Cerebellar cortex (tissue), 1 donor: ENCODE measurements around the gene TTYH1.

Experiments used
- DNase-seq: peaks from one replicate; pipeline ENCODE4 v3.0.0-alpha.2; 2015; ENCODE audit warnings: low spot score

TTYH1 gene

DNA sequence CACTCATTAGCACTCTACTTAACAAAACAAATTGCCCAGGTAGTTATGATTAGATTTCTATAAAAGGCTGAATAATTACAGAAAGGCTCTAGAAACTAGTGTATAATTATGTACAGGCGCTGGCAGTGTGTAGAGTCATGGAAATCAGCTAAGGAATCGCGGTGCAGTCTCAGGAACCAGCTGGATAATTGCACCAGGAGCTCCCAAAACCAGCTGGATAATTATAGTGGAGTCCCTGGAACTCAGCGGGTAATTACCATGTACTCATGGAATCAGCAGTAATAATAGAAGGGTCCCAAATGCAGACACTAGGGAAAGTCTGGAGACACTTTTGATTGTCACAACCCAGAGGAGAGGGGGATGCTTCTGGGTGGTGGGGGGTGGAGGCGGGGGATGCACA lies 23.2 kb upstream of the TTYH1 start:
- DNase-seq, result no peak

DNA sequence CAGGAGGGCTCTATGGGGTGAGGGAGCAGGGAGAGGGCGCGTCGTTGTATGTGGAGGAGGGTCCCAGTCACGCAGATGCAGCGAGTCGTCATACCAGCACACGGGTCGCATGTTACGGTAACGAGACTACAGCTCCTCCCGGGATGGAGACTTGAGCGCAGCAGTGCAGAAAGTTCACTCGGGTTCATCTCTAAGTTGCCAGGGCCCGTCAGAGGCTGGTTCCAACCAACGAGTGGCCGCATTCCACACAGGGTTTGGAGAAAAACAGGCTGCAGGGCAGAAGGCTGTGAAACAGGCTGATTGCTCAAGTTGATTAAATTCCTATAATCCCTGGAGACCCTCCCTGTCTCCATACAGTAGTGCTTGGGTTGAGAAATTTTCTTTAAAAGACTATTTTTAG lies 21.9 kb upstream of the TTYH1 start:
- no peak for DNase-seq

DNA sequence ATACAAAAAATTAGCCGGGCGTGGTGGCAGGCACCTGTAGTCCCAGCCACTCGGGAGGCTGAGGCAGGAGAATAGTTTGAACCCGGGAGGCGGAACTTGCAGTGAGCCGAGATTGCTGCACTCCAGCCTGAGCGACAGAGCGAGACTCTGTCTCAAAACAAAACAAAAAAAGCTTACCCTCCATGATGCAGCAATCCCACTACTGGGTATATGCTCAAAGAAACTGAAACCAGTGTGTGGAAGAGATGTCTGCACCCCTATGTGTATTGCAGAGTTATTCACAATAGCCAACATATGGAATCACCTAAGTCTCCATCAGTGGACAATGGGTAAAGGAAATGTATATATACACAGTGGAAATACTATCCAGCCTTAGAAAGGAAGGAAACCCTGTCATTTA lies 19.6 kb upstream of the TTYH1 start:
- no peak for DNase-seq

DNA sequence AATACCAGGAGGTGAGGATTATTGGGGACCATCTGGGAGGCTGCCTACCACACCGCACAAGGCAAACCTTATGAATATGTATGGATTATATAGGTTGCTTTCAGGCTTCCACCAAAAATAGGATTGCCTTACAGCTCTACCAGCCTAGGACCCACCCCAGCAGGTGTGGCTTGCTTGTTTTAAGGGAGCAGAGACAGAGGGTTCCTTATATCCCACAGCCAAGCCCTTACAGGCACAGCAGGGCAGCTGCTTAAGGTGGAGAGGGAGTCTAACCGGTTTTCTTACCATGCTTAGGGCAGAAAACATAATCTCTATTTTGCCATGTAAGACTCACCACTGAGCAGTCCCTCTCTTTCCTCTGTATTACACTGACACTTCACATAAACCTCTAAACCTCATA lies 16.1 kb upstream of the TTYH1 start:
- no peak for DNase-seq

DNA sequence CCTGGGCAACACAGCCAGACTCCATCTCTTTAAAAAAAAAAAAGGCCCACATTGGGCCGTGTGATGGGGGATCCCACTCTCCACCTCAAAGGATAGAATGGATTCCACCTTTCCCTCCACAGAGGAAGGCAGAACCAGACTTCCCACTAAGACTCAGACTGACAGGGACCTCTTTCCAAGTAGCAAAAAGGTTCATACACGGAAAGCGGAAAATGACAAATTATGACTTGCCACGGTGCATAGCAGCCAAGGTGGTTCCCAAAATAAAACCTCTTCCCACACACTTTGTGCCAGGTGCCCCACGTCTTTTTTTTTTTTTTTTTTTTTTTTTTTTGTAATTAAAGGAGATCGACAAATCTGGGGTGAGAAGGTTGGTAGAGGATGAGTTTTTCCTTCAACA lies 14.4 kb upstream of the TTYH1 start:
- DNase-seq, result no peak

DNA sequence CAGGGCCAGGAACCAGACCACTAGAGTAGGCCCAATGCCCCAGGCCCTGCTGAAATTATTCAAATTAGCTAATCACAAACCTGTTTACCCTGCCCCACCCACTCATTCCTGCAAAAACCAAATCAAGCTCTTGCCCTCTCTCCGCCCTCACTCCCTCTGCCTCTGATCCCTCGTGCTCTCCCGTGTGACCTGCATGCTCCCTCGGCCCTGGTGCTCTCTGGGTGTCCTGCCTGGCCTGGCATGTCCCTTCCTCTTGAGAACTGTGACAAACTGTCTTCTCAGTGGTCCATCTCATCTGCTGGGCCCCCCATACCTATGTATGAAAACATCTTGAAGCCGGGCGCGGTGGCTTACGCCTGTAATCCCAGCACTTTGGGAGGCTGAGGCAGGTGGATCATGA lies 12.2 kb upstream of the TTYH1 start:
- DNase-seq, result no peak

DNA sequence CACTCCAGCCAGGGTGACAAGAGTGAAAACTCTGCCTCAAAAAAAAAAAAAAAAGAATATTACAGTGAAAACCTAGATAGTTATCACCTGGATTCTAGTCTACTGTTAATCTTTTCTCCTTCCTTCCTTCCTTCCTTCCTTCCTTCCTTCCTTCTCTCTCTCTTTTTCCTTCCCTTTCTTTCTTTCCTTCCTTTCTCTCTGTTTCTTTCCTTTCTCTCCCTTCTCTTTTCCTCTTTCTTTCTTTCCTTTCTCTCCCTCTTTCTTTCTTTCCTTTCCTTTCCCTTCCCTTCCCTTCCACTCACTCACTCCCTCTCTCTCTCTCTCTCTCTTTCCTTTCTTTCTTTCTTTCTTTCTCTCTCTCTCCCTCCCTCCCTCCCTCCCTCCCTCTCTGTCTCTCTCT lies 9.6 kb upstream of the TTYH1 start:
- no peak for DNase-seq

DNA sequence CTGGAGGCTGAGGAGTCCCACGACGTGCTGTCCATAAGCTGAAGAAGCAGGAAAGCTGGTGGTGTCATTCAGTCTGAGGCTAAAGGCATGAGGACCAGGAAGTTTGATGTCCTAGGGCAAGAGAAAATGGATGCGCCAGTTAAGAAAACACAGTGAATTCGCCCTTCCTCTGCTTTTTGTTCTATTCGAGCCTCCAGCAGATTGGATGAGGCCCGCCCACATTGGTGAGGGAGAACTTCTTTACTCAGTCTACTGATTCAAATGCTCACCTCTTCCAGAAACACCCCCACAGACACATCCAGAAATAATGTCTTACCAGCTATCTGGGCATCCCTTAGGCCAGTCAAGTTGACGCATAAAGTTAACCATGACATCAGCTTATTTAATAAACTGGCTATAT lies 7.5 kb upstream of the TTYH1 start:
- no peak for DNase-seq

DNA sequence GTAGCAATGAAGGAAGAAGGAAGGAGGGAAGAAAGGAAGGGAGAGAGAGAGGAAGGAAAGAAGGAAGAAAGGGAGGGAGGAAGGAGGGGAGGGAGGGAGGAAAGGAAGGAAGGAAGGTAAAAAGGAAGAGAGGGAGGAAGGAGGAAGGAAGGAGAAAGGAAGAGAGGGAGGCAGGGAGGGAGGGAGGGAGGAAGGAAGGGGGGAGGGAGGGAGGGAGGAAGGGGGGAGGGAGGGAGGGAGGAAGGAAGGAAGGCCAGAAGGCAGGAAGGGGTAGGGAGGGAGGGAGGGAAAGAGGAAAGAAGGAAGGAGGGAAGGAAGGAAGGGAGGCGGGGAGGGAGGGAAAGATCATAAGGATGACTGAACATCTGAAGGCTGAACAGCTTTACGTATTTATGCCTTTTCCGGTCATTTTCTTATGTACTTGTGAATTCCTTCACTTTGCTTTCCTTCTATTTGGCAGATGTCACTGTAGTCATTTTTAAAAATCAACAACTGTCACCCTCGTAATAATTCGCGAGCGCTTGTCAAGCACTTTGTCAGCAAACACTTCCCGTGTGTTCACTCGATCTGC lies 6.7 kb upstream of the TTYH1 start:
- DNase-seq, result no peak

DNA sequence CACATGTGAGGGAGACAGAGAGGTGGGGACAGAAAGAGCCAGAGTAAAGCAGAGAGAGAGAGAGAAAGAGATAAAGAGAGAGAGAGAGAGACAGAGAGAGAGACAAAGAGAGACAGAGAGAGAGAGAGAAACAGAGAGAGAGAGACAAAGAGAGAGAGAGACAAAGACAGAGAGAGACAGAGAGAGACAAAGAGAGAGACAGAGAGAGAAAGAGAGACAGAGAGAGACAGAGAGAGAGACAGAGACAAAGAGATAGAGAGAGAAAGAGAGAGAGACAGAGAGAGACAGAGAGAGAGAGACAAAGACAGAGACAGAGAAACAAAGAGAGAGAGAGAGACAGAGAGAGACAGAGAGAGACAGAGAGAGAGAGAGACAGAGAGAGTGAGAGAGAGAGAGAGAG lies 4.2 kb upstream of the TTYH1 start:
- no peak for DNase-seq

DNA sequence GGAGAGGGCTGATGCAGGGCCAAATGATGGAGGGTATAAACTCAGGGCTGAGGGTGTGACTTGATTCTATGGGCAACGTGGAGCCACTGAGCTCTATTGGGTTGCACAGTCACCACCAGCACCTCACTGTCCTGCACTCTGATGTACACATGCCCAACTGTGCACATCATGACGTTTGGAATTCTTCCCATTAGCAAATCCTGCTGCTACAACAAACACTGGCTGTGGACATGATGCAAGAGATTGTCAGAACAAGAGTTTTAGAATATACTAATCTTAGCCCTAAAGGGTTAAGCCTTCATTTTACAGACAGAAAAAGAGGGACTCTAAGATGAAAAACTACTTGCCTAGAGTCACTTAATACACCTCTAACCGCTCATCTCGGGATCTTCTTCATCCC lies 2.4 kb upstream of the TTYH1 start:
- no peak for DNase-seq

DNA sequence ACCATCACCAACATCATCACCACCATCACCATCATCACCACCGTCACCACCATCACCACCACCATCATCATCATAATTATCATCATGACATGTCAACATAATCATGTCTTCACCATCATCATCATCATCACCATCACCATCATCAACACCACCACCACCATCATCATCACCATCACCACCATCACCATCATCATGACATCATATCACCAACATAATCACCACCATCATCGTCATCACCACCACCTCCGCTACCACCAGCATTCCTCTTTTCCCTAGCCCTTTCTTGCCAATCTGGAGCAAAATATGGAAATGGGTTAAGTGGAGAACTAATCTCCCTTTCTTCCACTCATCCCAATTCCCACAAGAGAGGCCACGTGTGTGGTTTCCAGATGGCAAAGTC lies 1.1 kb upstream of the TTYH1 start:
- DNase-seq, result no peak

DNA sequence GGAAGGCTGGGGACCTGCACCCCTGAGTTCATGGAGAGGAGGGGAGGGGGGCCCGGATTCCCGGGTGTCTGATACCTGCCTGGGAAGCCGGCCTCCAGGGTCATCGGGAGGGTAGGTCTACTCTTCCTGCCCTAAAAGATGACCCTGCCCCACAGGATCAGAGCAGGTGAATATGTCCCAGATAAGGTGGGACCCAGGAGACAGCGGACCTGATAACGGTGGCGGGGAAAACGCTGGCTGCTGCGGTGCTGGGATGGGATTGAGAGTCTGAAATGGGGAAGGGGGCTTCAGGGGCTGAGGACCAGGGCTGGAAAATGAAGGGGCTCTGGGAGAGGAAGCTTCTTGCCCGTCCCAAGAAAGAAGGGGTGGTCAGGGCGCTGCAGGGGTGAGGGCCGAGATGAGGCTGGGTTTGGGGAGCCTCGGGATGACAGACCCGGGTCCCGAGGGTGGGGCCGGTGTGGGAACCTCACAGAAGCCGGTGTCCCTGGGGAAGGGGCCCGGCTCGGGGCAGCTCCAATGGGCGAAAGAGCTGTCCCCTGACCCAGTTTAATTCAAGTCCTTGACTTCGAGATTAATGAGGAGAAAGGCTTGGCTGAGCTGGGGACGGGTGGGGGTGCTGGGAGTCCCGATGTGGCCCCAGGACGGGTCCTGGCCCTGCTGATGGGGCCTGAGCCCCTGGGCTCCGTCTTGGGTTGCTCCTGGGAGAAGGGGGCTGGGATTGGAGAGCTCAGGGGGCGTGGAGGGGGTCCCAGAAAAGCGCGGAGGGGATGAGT lies 823 bp downstream of the TTYH1 start:
- no peak for DNase-seq

DNA sequence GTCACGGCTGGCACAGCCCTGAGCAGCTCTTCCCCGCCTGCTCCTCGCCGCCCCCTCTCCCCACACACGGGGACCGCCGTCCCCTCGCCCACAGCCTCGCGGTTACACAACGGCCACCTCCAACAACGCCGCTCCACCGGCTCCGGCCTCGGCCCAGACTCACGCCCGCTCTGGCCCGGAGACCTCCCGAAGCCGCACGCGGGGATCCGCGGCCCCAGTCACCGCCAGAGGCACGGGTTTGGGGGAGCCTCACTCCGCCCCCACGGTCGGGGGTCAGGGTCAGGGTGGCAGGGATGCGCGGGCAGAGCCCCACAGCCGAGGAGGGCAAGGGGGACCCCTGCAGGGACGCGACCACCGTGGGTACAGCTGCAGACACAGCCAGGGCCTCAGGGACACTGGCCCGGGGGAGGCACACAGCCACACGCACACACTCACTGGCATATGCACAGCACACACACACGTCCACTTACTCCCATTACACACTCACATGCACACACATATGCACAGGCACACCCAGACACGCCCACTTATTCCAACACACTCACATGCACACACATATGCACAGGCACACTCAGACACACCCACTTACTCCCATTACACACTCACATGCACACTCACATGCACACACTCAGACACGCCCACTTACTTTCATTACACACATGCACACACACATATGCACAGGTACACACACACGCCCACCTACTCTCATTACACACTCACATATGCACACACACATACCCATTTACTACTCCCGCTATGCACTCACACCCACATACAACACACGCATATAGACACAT lies 1.6 kb downstream of the TTYH1 start:
- no peak for DNase-seq

DNA sequence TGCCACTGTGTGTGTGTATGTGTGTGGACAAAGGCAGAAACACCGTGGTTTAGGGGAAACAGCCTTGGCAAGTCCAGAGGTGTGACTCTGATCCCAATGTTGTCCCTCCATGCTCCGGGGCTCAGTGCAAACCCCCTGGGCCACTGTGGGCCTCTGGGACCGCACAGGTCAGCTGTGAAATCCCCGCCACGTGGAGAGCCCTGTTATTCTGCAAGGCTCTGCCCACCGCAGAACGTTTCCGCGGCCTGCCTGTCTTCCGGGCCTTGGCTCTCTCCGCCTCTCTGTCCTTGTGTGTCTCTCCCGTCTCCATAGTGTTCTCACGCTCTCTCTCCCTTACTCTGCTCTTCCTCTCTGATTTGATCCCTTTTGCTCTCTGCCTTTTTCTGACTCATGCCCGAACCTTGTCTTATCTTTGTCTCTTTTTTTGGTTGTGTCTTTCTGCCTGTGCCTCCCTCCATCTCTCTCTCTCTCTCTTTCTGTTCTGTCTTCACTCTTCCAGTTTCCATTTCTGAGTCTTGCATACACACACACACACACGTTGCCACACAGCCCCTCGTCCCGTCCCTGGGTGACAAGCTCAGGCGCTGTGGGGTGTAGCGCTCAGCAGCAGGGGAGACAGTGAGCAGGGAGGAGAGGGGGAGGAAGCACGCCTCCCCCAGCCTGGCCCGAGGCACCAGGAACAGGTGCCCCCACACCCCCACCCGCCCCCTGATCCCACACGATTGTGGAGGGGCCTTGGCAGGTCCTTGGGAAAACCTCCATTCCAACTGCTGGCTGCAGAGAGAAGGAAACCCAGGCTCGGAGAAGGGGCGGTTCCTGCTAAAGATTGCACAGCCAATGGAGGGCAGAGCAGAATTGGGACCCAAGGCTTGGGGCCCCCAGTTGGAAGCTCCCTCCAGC lies 3.0 kb downstream of the TTYH1 start:
- no peak for DNase-seq

DNA sequence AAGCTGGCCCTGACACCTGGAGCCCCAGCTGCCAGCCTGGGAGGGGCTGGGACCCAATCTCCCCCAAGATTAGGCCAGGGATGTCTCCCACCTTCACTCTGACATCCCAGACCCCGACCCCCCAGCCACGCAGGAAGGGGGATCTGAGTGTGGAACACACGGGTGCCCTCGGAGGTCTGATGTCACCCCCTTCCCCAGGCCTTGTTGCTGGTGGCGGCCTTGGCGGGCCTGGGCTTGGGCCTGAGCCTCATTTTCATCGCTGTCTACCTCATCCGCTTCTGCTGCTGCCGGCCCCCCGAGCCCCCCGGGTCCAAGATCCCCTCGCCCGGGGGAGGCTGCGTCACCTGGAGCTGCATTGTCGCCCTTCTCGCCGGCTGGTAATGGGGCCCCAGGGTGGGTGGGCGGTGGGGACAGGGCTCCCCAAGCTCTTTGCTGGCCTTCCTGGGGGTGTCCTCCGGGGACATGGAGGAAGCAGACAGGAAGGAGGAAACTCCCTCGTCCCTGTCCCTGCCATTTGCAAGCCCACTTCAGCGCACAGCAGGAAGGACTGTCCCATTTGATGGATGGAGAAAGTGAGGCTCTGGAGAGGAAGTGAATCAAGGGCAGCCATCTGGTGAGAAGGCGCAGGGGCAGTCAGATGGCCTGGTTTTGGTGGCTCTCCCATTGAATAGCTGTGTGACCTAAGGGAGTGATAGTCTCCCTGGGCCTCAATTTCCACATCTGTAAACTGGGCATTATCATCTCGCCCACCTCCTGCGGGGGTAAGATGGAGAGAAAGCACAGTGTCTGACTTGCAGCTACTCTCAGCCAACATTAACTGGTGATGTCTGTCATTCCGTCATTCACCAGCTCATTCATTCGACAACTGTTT lies 3.9 kb downstream of the TTYH1 start:
- DNase-seq, result no peak

DNA sequence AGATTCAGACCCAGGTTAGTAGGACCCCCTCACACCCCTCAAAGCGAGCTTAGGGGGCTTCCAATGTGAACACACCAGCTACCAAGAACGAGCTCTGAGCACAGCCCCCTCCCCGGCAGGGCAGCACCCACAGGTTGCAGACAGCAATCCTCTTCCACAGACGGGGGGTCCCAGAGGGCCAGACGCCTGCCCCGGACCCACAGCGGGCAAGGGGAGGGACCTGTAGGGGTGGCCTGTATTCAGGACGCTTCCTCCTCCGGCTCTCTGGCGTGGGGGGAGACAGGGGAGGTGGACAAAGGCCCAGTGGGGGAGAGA lies 4.8 kb downstream of the TTYH1 start:
- DNase-seq, result no peak

DNA sequence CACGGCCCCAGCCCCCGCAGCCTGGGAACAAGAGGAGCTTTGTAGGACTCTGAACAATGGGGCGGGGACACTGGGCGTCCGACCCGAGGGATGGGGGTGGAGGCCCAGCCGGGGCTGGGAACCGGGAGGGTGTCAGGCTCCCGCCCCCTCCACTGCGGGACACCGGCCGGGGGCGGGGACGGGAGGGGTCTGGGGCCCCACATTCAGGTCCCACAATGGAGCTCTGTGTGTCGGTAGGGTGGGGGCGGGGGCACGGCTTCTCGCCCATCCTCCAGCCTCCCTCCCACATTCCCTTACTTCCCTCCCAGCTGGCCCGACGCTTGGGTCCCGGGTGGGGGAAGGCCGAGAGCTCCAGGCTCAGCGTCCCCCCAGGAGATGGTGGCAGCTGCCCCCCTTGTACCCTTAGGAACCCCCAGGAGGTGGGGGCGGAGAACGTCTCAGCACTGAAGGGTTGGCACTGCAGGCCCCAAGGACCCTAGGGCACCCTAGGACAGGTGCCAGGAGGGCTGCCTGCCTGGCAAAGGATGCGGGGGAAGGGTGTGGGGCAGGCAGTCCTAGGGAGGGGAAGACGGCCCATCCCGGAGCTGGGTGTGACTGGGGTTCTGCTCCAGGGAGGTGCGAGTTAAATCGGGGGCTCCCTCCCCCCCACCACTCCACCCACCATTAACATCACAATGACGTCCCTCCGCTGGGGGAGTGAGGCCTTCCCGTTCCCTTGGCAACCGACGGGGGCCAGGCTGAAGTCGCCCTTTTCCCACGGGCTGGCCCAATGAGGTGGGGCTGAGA lies 5.3 kb downstream of the TTYH1 start:
- peak; percentile 43 for DNase-seq

DNA sequence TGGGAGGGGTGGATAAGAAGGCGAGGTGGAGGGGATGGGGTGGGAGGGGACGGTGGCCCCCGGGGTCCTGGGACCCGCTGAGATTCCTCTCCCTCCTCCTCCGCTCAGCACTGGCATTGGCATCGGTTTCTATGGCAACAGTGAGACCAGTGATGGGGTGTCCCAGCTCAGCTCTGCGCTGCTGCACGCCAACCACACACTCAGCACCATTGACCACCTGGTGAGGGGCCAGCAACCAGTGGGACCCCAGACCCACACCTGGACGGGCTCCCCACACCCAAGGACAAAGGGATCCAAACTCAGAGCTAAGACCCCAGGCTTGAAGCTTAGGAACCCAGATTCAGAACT lies 5.9 kb downstream of the TTYH1 start:
- no peak for DNase-seq

DNA sequence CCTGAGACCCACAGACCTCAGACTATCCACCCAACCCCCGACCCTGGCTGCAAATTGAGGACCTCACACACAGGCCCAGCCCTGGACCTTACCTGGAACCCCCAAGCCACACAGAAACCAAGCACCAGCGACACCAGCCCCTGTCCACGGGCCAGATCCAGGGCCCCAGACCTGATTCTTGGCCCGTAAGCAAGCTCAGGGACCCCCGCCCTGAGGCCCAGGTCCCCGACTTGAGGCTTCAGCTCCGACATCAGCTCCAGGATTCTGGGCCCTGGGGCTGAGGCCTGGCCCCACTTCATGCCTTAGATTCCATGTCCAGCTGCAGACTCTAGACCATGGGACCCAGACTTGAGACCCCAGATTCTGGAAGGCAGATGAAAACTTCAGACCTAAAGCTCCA lies 6.3 kb downstream of the TTYH1 start:
- DNase-seq, result no peak

DNA sequence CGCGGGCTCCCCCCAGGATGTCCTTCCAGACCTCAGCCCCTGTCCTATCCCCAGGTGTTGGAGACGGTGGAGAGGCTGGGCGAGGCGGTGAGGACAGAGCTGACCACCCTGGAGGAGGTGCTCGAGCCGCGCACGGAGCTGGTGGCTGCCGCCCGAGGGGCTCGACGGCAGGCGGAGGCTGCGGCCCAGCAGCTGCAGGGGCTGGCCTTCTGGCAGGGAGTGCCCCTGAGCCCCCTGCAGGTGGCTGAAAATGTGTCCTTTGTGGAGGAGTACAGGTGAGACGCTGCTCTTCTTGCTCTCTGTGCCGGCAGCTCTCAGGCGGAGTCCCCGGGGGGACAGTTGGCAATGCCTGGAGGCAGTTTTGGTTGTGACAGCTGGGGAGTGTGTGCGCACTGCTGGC lies 6.9 kb downstream of the TTYH1 start:
- DNase-seq, result no peak
